GM18526 (cell line): Measurements from ENCODE around the gene HNRNPU.
A peak's percentile ranks its signal among the peaks of the same experiment; 100 is the strongest.

ENCODE experiments used
- POLR2A ChIP-seq: IDR thresholded peaks from 3 replicates; pipeline ENCODE4 v1.6.1; 2011; ENCODE audit not compliant: insufficient read length; ENCODE audit errors: extremely low read depth

HNRNPU gene

DNA sequence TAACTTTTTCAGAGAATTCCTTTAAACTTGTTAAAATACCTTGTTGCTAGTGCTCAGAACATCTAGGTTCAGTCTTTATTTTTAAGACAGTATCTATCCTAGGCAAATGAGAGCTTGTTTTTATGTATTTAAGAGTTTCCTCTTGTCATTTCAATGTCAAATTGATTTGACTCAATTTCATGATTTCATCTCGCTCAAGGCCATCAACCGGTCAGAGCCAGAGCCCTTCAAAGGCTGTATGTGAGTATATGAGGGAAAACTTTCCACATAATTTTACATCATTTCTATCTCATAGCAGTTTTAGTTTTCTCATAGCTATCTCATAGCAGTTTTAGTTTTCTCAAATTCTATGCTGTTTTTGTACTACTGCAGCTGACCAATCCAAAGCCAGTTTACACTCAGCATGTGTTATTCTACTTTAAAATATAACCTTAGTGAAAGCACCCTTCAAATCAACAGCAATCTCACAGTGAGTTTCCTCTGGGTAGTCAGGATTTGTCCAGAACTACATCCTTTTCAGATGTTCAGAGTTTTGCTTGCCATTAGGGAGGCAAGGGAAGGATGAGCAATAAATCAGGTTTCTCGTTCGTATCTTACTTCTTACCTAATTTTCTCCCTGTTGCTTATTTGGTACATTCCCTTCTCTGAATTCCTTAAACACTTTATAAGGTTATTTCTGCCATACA lies 12.7 kb downstream of the HNRNPU start:
- no peak for TF ChIP-seq POLR2A

DNA sequence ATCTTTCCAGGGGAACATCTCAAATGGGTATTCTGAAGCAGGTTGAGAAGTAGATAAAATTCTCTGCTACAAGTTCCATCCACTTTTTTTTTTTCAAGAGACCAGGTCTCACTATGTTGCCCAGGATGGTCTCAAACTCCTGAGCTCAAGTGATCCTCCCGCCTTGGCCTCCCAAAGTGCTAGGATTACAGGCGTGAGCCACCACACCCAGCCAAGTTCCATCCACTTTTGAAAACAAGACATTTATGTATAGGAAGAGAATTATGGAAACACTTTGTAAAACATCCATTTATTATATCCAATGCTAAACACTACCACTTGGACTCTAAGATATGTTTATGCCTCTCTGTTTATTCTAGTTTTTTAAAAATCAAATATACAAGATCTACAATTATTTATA lies 13.4 kb downstream of the HNRNPU start:
- TF ChIP-seq POLR2A: no peak

DNA sequence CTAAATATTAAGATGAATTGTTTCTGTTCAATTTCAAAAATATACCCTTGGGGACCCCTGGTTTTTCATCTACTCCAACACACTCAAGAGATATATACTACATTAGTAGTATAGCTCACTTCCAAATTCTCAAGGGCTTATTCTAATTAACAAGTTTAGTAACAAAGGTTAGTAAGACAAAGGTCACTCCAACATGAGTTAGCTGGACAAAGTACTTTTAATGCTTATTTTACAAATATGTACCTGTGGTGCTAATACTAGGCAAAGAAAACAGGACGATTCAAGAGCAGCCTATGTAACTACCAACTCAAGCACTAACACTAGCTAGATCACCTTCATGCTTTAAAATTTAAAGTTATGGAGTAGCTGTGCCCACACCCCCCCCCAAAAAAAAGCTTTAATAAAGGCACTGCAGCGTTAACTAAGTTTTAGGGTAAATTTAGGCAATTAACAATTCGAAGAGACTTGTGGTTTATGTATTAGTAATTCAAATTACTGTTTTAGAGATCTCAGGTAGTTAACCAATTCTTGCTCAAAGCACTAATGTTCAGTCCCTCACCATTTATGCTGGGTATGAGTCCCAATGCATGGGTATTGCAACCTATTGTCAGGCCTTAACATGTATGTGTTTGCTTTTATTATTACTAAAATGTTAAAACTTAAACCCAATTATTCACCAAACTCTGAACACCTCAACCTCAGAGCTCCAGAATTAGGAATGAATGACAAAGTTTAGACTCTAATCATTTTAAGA lies 14.1 kb downstream of the HNRNPU start:
- TF ChIP-seq POLR2A: no peak

DNA sequence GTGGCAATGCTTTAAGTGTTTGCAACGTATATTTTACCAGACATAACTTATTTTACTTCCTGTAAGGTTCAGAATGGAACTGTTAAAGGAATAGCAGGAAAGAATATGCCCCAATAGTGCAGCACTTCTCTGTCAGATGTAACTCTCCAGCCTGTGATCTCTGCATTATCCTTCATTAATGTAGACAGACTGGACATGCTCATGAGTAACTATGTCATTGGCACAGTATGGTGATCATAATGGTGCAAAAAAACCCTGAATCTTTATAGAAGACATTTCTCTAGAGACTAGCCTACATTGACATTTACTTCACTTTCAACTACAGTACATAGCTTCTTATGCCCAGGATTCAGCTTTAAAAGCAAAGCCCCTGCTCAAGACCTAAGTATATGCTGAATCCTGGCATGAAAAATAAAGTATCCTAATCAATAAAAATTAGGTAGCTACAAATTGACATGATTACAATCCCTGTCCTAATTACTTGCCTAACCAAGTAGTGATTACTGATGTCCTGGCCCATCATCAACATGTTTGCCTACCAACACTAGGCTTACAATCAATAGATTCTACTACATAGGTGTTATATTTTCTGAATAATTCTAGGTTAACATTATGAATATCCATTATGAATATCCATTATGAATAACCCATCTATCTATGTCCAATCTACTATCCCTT lies 15.0 kb downstream of the HNRNPU start:
- no peak for TF ChIP-seq POLR2A

GRCh38 chr1:244846653-244847052 lies 17.7 kb downstream of the HNRNPU start:
- no peak for TF ChIP-seq POLR2A

GRCh38 chr1:244844155-244845121 lies 19.9 kb downstream of the HNRNPU start:
- TF ChIP-seq POLR2A: no peak

DNA sequence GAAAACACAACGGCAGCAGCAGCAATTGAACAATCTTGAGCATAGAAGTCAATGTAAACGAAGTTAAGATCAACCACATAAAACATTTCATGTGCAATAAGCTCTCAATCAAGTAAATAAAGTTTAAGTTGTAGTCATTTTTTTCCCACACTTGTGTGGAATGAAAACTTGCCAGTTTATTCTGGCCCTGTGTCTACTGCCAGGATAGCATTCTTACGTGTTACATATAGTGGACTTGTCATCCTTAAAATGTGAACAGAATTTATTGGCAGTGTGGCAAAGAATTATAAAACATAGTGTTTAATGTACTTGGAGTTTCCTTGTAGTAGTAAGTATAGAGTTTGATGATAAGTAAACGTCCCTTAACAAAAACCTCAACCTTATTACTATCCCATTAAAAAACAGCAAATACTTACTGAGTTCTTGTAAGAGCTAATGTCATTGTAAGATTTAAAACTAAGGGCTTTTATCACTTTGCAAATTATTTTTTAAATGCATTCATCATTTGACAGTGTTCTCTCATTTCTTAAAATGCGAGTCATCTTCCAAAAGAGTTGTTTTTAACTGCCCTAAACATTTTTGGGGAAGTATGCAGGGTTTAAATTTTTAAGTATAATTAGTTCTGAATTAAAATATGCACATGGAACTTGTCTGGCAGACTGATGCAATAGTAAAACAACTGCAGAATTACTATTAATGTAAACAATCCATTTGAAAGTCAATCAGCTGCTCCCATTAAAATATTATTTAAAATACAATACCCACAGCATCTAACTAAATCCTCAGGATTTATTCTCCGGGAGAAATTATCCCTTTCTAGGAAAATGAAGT lies 21.0 kb downstream of the HNRNPU start:
- no peak for TF ChIP-seq POLR2A

DNA sequence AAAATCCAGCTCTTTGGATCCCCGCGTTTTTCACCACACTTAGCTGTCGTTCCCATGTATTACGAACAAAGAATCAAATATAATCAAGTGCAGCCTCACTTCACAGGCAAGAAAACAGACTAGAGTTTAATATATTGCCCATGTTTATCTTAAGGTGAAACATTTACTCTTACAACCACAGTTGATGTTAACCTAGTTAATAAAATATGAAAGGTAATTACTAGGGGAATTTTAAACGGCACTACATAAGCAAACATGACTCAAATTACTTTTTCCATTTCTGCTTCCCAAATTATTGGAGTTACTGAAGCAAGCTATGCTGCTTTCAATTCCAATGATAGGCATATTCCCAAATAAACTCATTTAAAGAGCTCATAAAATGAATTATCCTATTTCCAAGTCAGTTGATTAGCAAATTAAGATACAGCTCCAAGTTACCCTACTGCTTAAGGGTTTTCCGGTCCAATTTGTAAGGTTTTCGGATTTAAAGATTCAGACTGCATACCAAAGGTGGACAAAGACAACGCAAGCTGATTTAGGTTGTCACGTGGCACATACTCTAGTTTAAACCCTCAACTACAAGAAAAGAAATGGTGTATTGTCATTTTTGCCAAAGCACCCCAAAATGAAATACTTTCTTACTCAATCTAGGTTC lies 22.9 kb downstream of the HNRNPU start:
- TF ChIP-seq POLR2A: no peak

- no peak for TF ChIP-seq POLR2A
Observed at GRCh38 chr1:244840219-244840794, 24.0 kb downstream of the HNRNPU start.

DNA sequence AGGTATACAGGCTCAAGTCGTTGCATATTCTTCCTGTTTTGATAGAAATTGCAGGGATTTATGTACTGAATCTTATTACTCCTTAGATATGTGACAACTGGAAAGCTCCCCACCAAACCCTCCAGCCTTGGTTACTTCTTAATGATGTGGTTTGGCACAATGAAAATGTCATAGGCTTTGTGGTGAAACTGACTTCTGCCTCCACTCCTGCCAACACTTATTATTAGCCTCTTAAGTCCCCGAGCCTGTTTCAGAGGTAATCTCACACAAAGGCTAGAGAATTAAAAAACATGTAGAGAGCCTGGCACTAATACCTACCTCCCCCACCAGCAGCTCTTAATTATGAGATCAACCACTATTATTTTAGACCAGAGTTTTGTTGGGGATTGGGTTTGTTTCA lies 24.7 kb downstream of the HNRNPU start:
- no peak for TF ChIP-seq POLR2A

- peak; percentile 11 for TF ChIP-seq POLR2A
Observed at GRCh38 chr1:244837597-244838258, 26.6 kb downstream of the HNRNPU start.

GRCh38 chr1:244836584-244836983 lies 27.8 kb downstream of the HNRNPU start:
- no peak for TF ChIP-seq POLR2A

GRCh38 chr1:244836135-244836521 lies 28.2 kb downstream of the HNRNPU start:
- TF ChIP-seq POLR2A: no peak
